Endodermal cell (in vitro differentiated cells): Measurements from ENCODE around the gene ANKRD17. TPM values are rescaled to one million over a fixed set of nuclear protein-coding genes. Genes with fewer than 3 reads are reported as not detected.

Experiments
- DNase-seq: peaks from one replicate; pipeline ENCODE4 v3.0.0-alpha.2; 2017
- H3K27ac ChIP-seq: 2 replicates; pipeline ENCODE4 v1.5.1; 2013; ENCODE audit warnings: mild to moderate bottlenecking, low read depth, low read length, moderate library complexity
- H3K27me3 ChIP-seq: 2 replicates; pipeline ENCODE4 v1.6.1; 2013; ENCODE audit warnings: mild to moderate bottlenecking, low read length, moderate library complexity; ENCODE audit not compliant: insufficient read depth, control insufficient read depth, poor library complexity, severe bottlenecking
- H3K36me3 ChIP-seq: 2 replicates; pipeline ENCODE4 v1.7.0; 2013; ENCODE audit warnings: mild to moderate bottlenecking, low read length, moderate library complexity; ENCODE audit not compliant: control insufficient read depth, insufficient read depth
- H3K4me1 ChIP-seq: one replicate; pipeline ENCODE4 v1.7.0; 2013; ENCODE audit warnings: low read length; ENCODE audit not compliant: control insufficient read depth, insufficient read depth
- H3K4me3 ChIP-seq: 2 replicates; pipeline ENCODE4 v1.5.1; 2013; ENCODE audit warnings: mild to moderate bottlenecking, low read length, moderate library complexity
- H3K9ac ChIP-seq: 2 replicates; pipeline ENCODE4 v1.6.1; 2013; ENCODE audit warnings: mild to moderate bottlenecking, low read length, moderate library complexity; ENCODE audit not compliant: poor library complexity, severe bottlenecking; ENCODE audit errors: extremely low read depth
- H3K9me3 ChIP-seq: 2 replicates; pipeline ENCODE4 v1.6.1; 2013; ENCODE audit warnings: mild to moderate bottlenecking, low read length, moderate library complexity; ENCODE audit not compliant: control insufficient read depth
- H3K27ac Mint-ChIP-seq: 2 replicates; pipeline ENCODE4 v1.8.0; 2020; ENCODE audit warnings: mixed read lengths
- H3K27me3 Mint-ChIP-seq: 2 replicates; pipeline ENCODE4 v1.8.0; 2021; ENCODE audit warnings: mild to moderate bottlenecking, mixed read lengths; ENCODE audit not compliant: insufficient read depth
- H3K36me3 Mint-ChIP-seq: 2 replicates; pipeline ENCODE4 v1.8.0; 2020; ENCODE audit warnings: low read depth, mixed read lengths
- H3K4me1 Mint-ChIP-seq: 2 replicates; pipeline ENCODE4 v1.8.0; 2020; ENCODE audit warnings: mixed read lengths
- H3K4me3 Mint-ChIP-seq: 2 replicates; pipeline ENCODE4 v1.8.0; 2020; ENCODE audit warnings: mild to moderate bottlenecking, moderate library complexity, mixed read lengths
- H3K9me3 Mint-ChIP-seq: 2 replicates; pipeline ENCODE4 v1.8.0; 2020; ENCODE audit warnings: mild to moderate bottlenecking, mixed read lengths
- CTCF ChIP-seq: fragments of 200-600 bp; sonication (generic); conservative IDR thresholded peaks from 2 replicates; pipeline ENCODE4 v1.5.0; 2021; ENCODE audit warnings: antibody characterized with exemption, mild to moderate bottlenecking
- WGBS, 2 experiments: methylation state at CpG; one replicate each; pipeline versions ENCODE4 v1.1.5 to v1.1.7; 2013; ENCODE audit warnings: missing lambda C conversion rate in 2 of 2, mixed read lengths in 1 of 2; ENCODE audit not compliant: insufficient coverage in 1 of 2, insufficient read length in 1 of 2; 5-methylcytosine and 5-hydroxymethylcytosine counted together
- total RNA-seq, 2 donors: library from RNA; stranded (reverse); fragmentation: NEBNext Ultra II Directional in 1 of 2; extraction: Animal tissue kit (Norgen Biotek cat#: 25700) in 1 of 2; gene quantifications; 2 replicates in 1 of 2; 3 replicates in 1 of 2; pipeline ENCODE4 v1.2.1, GENCODE V29; 2021

The ANKRD17 gene
- total RNA-seq, 2 donors from 2014 or later = 83.6 to 84.3 TPM

DNA sequence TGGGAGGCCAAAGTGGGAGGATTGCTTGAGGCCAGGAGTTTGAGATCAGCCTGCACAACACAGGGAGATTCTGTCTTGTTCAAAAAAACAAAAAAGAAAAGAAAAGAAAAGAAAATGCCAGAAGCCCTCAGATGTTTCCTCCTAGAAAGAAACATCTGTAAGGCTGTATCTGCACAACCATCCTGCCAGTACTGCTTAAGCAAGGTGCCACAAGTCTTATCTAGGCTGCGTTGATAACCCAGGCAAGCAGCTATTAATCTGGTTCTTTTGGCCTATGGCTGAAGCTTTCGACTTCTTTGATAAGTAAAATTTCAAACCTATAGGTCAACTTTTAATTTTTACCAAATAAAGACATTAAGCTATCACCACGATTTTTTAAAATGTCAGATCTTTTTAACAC is 192.2 kb downstream of the ANKRD17 start:
- peaks cover 14% of the 10 kb centered on the region for H3K4me1 Mint-ChIP-seq
- H3K36me3 Mint-ChIP-seq = peaks cover 23% of the 10 kb centered on the region
- Histone ChIP-seq H3K4me3 (no peak overlapping the region), H3K4me1 (peaks cover 2% of the 10 kb centered on the region), H3K36me3 (peaks cover 11% of the 10 kb centered on the region), H3K9me3 (no peaks in the 10 kb centered on the region), H3K27me3 (no peaks in the 10 kb centered on the region), H3K9ac (no peak overlapping the region), H3K27ac (no peak overlapping the region)
- no peak for TF ChIP-seq CTCF
- H3K9me3 Mint-ChIP-seq = no peaks in the 10 kb centered on the region
- WGBS, 2 experiments = 86 to 94% methylated on average over 2 to 3 of the region's 3 CpGs
- no peak overlapping the region for H3K4me3 Mint-ChIP-seq
- no peaks in the 10 kb centered on the region for H3K27me3 Mint-ChIP-seq
- H3K27ac Mint-ChIP-seq = peak overlapping the region; percentile 40
- DNase-seq = no peak

DNA sequence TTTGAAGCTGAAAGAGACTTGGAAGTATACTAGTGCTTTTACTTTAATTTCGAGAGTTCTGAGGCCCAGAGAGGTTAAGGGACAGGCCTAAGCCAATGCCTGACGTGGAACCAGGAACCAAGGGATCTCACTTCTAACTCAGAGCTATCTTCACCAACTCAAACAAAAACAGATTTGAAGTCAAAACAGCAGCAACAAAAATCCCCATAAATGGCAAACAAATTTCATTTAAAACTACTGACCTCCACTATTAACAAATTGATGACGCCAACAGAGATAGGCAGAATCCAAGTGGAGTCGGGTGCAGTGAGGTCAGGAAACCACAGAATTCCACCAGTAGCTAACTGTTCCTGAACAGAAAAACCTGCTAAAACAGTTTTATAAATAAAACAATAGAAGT is 194.1 kb downstream of the ANKRD17 start:
- no peak for DNase-seq
- TF ChIP-seq CTCF = no peak
- Histone ChIP-seq H3K27me3 (no peaks in the 10 kb centered on the region), H3K9ac (no peak overlapping the region), H3K36me3 (peaks cover 26% of the 10 kb centered on the region), H3K4me3 (no peak overlapping the region), H3K9me3 (no peaks in the 10 kb centered on the region), H3K27ac (no peak overlapping the region), H3K4me1 (peaks cover 2% of the 10 kb centered on the region)
- H3K9me3 Mint-ChIP-seq = no peaks in the 10 kb centered on the region
- WGBS, 2 experiments = 70 to 90% methylated on average over 1 to 4 of the region's 4 CpGs
- no peak overlapping the region for H3K27ac Mint-ChIP-seq
- H3K36me3 Mint-ChIP-seq = peaks cover 35% of the 10 kb centered on the region
- H3K4me1 Mint-ChIP-seq = peaks cover 10% of the 10 kb centered on the region
- no peak overlapping the region for H3K4me3 Mint-ChIP-seq
- no peaks in the 10 kb centered on the region for H3K27me3 Mint-ChIP-seq

DNA sequence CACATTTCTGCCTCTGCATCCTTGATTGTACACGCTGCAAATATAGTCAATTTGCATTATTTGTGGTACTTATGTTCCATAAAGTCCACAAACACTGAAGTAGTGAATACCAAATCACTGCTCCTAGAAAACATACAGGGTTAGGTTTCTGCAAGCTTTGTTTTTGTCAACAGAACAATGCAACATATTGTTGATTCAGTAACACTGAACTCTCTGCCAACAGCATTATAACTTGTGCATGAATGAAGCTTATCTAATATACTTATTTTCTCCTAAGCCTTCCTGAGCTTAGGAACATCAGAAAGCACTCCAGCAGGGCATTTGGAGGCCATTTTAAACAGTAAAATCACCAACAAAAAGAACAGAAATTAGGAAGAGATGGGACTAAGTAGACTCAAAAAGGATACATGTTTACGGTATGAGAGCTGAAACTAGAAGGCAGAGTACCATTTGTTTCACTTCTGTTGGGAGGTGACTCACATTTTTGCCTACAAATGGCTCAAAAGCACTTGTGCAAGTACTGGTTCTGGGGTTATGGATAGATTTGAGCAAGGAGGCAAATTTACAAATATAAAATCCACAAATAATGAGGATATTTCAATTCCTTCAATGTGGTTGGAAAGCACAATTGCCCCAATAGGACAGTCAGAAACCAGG is 203.2 kb downstream of the ANKRD17 start:
- WGBS, 2 experiments = 99 to 100% methylated on average over 1 to 2 of the region's 2 CpGs
- H3K27me3 Mint-ChIP-seq = no peaks in the 10 kb centered on the region
- H3K4me3 ChIP-seq = no peak overlapping the region
- peaks cover 35% of the 10 kb centered on the region for H3K36me3 Mint-ChIP-seq
- H3K27ac ChIP-seq = no peak overlapping the region
- no peaks in the 10 kb centered on the region for H3K9me3 Mint-ChIP-seq
- no peak for TF ChIP-seq CTCF
- H3K4me1 ChIP-seq = no peaks in the 10 kb centered on the region
- H3K27me3 ChIP-seq = no peaks in the 10 kb centered on the region
- no peaks in the 10 kb centered on the region for H3K9me3 ChIP-seq
- H3K4me1 Mint-ChIP-seq = peaks cover 25% of the 10 kb centered on the region
- no peak overlapping the region for H3K4me3 Mint-ChIP-seq
- H3K27ac Mint-ChIP-seq = peak overlapping the region; percentile 12
- no peak for DNase-seq
- H3K36me3 ChIP-seq = peaks cover 45% of the 10 kb centered on the region
- H3K9ac ChIP-seq = no peak overlapping the region
